Liver (tissue), 2 donors: ENCODE results near the gene CEPT1.

ENCODE experiments used
- YY1 ChIP-seq: IDR thresholded peaks from 2 replicates; pipeline ENCODE4 v1.6.1; 2016; ENCODE audit warnings: antibody characterized with exemption, mild to moderate bottlenecking
- TF ChIP-seq, protein P1 (sequence below): fragments of 150-350 bp; IDR thresholded peaks from 2 replicates; pipeline ENCODE4 v1.5.1; 2017; ENCODE audit warnings: improper control_type of control experiment, low read depth, low read length; ENCODE audit not compliant: missing input control
- TF ChIP-seq, protein P2 (sequence below): IDR thresholded peaks from 2 replicates; pipeline ENCODE4 v1.6.1; 2016; ENCODE audit warnings: antibody characterized with exemption
- donor health status: healthy.

GRCh38 chr1:111183308-111184069 lies 43.5 kb downstream of the CEPT1 start:
- TF ChIP-seq, protein P1, sequence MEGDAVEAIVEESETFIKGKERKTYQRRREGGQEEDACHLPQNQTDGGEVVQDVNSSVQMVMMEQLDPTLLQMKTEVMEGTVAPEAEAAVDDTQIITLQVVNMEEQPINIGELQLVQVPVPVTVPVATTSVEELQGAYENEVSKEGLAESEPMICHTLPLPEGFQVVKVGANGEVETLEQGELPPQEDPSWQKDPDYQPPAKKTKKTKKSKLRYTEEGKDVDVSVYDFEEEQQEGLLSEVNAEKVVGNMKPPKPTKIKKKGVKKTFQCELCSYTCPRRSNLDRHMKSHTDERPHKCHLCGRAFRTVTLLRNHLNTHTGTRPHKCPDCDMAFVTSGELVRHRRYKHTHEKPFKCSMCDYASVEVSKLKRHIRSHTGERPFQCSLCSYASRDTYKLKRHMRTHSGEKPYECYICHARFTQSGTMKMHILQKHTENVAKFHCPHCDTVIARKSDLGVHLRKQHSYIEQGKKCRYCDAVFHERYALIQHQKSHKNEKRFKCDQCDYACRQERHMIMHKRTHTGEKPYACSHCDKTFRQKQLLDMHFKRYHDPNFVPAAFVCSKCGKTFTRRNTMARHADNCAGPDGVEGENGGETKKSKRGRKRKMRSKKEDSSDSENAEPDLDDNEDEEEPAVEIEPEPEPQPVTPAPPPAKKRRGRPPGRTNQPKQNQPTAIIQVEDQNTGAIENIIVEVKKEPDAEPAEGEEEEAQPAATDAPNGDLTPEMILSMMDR = no peak
- no peak for TF ChIP-seq YY1
- TF ChIP-seq, protein P2, sequence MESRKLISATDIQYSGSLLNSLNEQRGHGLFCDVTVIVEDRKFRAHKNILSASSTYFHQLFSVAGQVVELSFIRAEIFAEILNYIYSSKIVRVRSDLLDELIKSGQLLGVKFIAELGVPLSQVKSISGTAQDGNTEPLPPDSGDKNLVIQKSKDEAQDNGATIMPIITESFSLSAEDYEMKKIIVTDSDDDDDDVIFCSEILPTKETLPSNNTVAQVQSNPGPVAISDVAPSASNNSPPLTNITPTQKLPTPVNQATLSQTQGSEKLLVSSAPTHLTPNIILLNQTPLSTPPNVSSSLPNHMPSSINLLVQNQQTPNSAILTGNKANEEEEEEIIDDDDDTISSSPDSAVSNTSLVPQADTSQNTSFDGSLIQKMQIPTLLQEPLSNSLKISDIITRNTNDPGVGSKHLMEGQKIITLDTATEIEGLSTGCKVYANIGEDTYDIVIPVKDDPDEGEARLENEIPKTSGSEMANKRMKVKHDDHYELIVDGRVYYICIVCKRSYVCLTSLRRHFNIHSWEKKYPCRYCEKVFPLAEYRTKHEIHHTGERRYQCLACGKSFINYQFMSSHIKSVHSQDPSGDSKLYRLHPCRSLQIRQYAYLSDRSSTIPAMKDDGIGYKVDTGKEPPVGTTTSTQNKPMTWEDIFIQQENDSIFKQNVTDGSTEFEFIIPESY = no peak
